Measurements from ENCODE around the gene RPS21.

The RPS21 gene

DNA sequence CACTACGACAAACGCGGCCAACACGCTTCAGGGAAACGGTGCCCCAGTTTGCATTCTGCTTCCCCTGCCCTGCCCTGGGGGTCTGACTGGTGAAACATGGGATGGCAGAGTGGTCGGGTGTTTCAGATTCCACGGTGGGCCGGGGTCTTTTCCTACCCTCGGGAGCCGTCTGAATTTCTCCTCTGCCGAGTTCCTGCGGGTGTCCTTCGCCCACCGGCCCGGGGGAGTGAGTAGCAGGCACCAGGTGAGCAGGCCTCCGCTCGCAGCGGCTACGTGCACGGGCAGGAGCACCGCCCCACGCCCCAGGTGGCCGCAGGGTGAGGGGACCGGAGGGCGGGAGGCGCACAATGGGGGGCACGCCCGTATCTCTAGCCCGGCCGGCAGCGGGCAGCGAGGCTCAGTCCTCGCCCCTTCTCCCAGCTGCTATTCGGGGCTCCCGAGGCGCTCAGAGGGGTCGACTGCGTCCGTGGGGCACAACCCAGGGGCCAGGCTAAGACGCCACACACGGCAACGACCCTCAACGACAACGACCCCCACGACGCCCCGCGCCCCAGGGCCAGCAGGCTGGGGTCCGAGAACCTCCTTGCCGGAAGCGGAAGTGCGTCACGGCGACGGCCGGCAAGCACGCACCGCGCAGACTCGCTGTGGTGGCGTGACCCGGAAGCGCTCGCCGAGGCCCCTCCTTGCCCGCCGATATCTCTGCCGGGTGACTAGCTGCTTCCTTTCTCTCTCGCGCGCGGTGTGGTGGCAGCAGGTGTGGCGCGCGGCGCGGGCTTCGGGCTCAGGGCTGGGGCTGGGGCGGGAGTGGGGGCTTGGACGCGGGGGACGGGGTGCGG lies at the start of gene RPS21:
TSS of gene RPS21 (plus strand) at position 721 of the 836 bp plus-strand sequence. CDS start 236 bp downstream, outside the sequence.
- peak within 1 kb of the TSS; percentile 88 for H3K27ac ChIP-seq
- CTCF ChIA-PET: interaction anchor here (0.7 to 2.6 kb wide), 4 partner anchors 18 to 81 kb away, joined by 3 to 10 read pairs (median 4); no protein-coding TSS in a partner anchor
- DNase-seq (ENCODE audit: low spot score): peak; percentile 94
- no peak for TF ChIP-seq CTCF (conservative IDR thresholded peaks at IDR 0.05; ENCODE audit: low read depth)
- POLR2A ChIA-PET (ENCODE audit: low non-redundant PET): interaction anchor here (0.5 to 1.5 kb wide), 14 partner anchors 8 to 489 kb away, joined by 3 to 9 read pairs (median 3); no protein-coding TSS in a partner anchor

DNA sequence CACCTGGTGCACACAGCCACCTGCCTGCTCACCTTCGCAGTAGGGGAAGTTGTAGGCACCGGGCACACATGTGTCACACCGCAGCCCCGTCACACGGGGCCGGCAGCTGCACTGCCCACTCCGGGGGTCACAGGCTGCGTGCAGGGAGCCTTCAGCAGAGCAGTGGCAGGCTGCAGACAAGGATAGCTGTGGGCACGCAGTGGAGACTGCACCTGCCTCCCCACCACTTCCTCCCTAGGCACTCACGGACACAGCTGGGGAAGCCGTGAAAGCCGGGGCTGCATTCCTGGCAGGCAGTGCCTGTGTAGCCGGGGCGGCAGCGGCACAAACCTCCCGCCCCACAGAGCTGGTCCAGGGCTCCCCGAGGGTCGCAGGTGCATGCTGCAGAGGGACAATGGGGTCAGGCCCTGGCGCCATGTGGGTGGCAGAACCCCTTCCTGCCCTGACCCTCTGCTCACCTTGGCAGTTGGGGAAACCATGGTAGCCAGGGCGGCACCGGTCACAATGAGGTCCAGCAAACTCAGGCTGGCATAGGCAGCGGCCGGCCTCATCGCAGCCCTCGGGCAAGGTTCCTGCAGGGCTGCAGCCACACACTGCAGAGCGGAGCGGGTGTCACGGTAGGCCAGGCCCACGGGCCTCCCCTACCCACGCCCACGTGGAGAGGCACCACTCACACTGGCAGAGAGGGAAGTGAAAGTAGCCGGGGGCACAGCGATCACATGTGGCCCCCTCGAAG lies 49.2 kb upstream of the RPS21 start:
- CTCF ChIA-PET: no interaction called here
- POLR2A ChIA-PET (ENCODE audit: low non-redundant PET): no interaction called here

GRCh38 chr20:62338294-62338620 lies 48.6 kb upstream of the RPS21 start:
- POLR2A ChIA-PET (ENCODE audit: low non-redundant PET): no interaction called here
- H3K27ac ChIP-seq: peak overlapping the region; percentile 50

More for the DNA sequence above, 49.2 kb upstream of the RPS21 start:
- no peak for DNase-seq (ENCODE audit: low spot score)
- no peak for TF ChIP-seq CTCF (conservative IDR thresholded peaks at IDR 0.05; ENCODE audit: low read depth)
- peak overlapping the region; percentile 50 for H3K27ac ChIP-seq

DNA sequence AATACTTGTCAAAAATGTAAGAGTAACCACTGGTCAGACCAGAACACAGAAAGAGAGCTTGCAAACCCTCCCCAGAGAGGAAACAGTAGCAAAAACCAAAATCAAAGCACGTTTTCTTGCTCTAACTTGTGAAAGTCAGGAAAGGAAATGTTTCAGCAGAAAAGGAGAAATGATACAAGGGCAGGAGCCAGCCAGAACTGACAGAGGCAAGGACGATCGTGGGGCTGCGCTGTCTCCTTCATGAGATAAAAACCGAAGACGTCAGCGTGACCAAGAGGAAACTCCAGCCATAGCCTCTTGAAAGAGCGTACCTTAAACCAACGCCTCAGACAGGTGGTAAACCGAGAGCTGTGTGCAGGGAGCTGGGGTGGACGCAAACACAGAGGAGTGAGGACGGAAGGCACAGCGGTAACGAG lies 47.2 kb upstream of the RPS21 start:
- no peak for TF ChIP-seq CTCF (conservative IDR thresholded peaks at IDR 0.05; ENCODE audit: low read depth)
- DNase-seq (ENCODE audit: low spot score): no peak
- ChIA-PET POLR2A (ENCODE audit: low non-redundant PET) (interaction anchor here (0.7 kb wide), 1 partner anchor 43 kb away, joined by 6 read pairs; no protein-coding TSS in a partner anchor), CTCF (interaction anchor here (0.6 to 1.0 kb wide), 5 partner anchors 9 to 399 kb away, joined by 3 to 4 read pairs (median 3); no protein-coding TSS in a partner anchor)
- peak overlapping the region; percentile 61 for H3K27ac ChIP-seq

More at GRCh38 chr20:62338294-62338620, 48.6 kb upstream of the RPS21 start:
- CTCF ChIA-PET: no interaction called here
- TF ChIP-seq CTCF (conservative IDR thresholded peaks at IDR 0.05; ENCODE audit: low read depth): no peak
- no peak for DNase-seq (ENCODE audit: low spot score)

- TF ChIP-seq CTCF (conservative IDR thresholded peaks at IDR 0.05; ENCODE audit: low read depth): no peak
- peak overlapping the region; percentile 46 for H3K27ac ChIP-seq
- ChIA-PET POLR2A (ENCODE audit: low non-redundant PET) (no interaction called here), CTCF (no interaction called here)
- DNase-seq (ENCODE audit: low spot score): no peak
These were observed 44.0 kb upstream of the RPS21 start for GRCh38 chr20:62342910-62343309.

GRCh38 chr20:62344092-62344491 lies 42.8 kb upstream of the RPS21 start:
- ChIA-PET CTCF (interaction anchor here (0.6 to 1.5 kb wide), 2 partner anchors 8 to 14 kb away, joined by 3 read pairs; no protein-coding TSS in a partner anchor), POLR2A (ENCODE audit: low non-redundant PET) (interaction anchor here (0.6 kb wide), 1 partner anchor 355 kb away, joined by 3 read pairs; no protein-coding TSS in a partner anchor)
- no peak for DNase-seq (ENCODE audit: low spot score)
- H3K27ac ChIP-seq: peak overlapping the region; percentile 61
- no peak for TF ChIP-seq CTCF (conservative IDR thresholded peaks at IDR 0.05; ENCODE audit: low read depth)
